Liver (tissue), 9 donors: ENCODE results near the gene TMEM220. TPM values are rescaled to one million over a fixed set of nuclear protein-coding genes. Genes with fewer than 3 reads are reported as not detected.

Experiments used
- DNase-seq: peaks from one replicate; pipeline ENCODE4 v3.0.0-alpha.2; 2017; ENCODE audit warnings: low spot score
- H3K27ac ChIP-seq, 2 donors: one replicate each; pipeline ENCODE4 v1.7.0; 2013; ENCODE audit warnings: inconsistent platforms in 2 of 2, low read length in 2 of 2, control low read depth in 1 of 2, low read depth in 1 of 2, mild to moderate bottlenecking in 1 of 2
- H3K27me3 ChIP-seq, 4 donors: one replicate each; pipeline versions ENCODE4 v1.6.1 to v1.7.0; 2013; ENCODE audit warnings: low read length in 3 of 4, inconsistent platforms in 1 of 4, mild to moderate bottlenecking in 1 of 4, moderate library complexity in 1 of 4; ENCODE audit not compliant: control insufficient read depth in 4 of 4, insufficient read depth in 4 of 4
- H3K36me3 ChIP-seq, 4 donors: one replicate each; pipeline versions ENCODE4 v1.6.1 to v1.7.0; 2013; ENCODE audit warnings: low read length in 3 of 4, mild to moderate bottlenecking in 3 of 4, low read depth in 1 of 4, moderate library complexity in 1 of 4; ENCODE audit not compliant: control insufficient read depth in 4 of 4, insufficient read depth in 3 of 4
- H3K4me1 ChIP-seq, 4 donors: one replicate each; pipeline versions ENCODE4 v1.6.1 to v1.7.0; 2013; ENCODE audit warnings: low read length in 3 of 4, mild to moderate bottlenecking in 3 of 4, moderate library complexity in 1 of 4; ENCODE audit not compliant: control insufficient read depth in 4 of 4, insufficient read depth in 4 of 4
- H3K4me3 ChIP-seq, 3 donors: one replicate each; pipeline versions ENCODE4 v1.6.1 to v1.7.0; 2013; ENCODE audit warnings: low read length in 3 of 3, control low read depth in 1 of 3, low read depth in 1 of 3, mild to moderate bottlenecking in 1 of 3
- H3K9ac ChIP-seq, 2 donors: one replicate each; pipeline ENCODE4 v1.7.0; 2013; ENCODE audit warnings: low read length in 2 of 2, mild to moderate bottlenecking in 2 of 2, moderate library complexity in 2 of 2, control low read depth in 1 of 2, low read depth in 1 of 2
- H3K9me3 ChIP-seq, 4 donors: one replicate each; pipeline versions ENCODE4 v1.6.1 to v1.7.0; 2013; ENCODE audit warnings: low read length in 3 of 4; ENCODE audit not compliant: control insufficient read depth in 4 of 4
- EGR1 ChIP-seq, 2 donors: IDR thresholded peaks; 2 replicates each; pipeline ENCODE4 v1.6.1; 2016 to 2018; ENCODE audit warnings: antibody characterized with exemption in 2 of 2, low read depth in 2 of 2
- FOXA1 ChIP-seq: IDR thresholded peaks from 2 replicates; pipeline ENCODE4 v1.6.1; 2016; ENCODE audit warnings: antibody characterized with exemption
- HNF4A ChIP-seq, 2 donors: conservative IDR thresholded peaks; 2 replicates each; pipeline ENCODE4 v1.6.1; 2016; ENCODE audit warnings: antibody characterized with exemption in 2 of 2, mild to moderate bottlenecking in 2 of 2
- HNF4G ChIP-seq: IDR thresholded peaks from 2 replicates; pipeline ENCODE4 v1.6.1; 2016; ENCODE audit warnings: antibody characterized with exemption
- JUND ChIP-seq, 2 donors: IDR thresholded peaks; 2 replicates each; pipeline ENCODE4 v1.6.1; 2016; ENCODE audit warnings: antibody characterized with exemption in 2 of 2
- NR2F2 ChIP-seq: IDR thresholded peaks from 2 replicates; pipeline ENCODE4 v1.6.1; 2016; ENCODE audit warnings: antibody characterized with exemption
- RAD21 ChIP-seq, 2 donors: IDR thresholded peaks; 2 replicates each; pipeline ENCODE4 v1.6.1; 2016; ENCODE audit warnings: antibody characterized with exemption in 2 of 2, mild to moderate bottlenecking in 2 of 2
- RXRA ChIP-seq, 2 donors: IDR thresholded peaks; 2 replicates each; pipeline ENCODE4 v1.6.1; 2017 to 2018; ENCODE audit warnings: antibody characterized with exemption in 2 of 2, mild to moderate bottlenecking in 1 of 2
- SP1 ChIP-seq: IDR thresholded peaks from 2 replicates; pipeline ENCODE4 v1.6.1; 2018; ENCODE audit warnings: antibody characterized with exemption, mild to moderate bottlenecking
- TAF1 ChIP-seq: conservative IDR thresholded peaks from 2 replicates; pipeline ENCODE4 v1.6.1; 2016; ENCODE audit warnings: antibody characterized with exemption, mild to moderate bottlenecking
- YY1 ChIP-seq: IDR thresholded peaks from 2 replicates; pipeline ENCODE4 v1.6.1; 2016; ENCODE audit warnings: antibody characterized with exemption, mild to moderate bottlenecking
- WGBS: extraction: QIAGEN DNeasy Blood & Tissue Kit; methylation state at CpG from one replicate; pipeline ENCODE4 v1.1.7; 2013; 5-methylcytosine and 5-hydroxymethylcytosine counted together
- polyA plus RNA-seq, 2 donors: library from polyadenylated mRNA; stranded (reverse) in 1 of 2; unstranded in 1 of 2; fragments of 200-250 nt in 1 of 2; fragments of >200 nt in 1 of 2; fragmentation: Nextera tagmentation in 1 of 2; extraction: Ambion mirVana in 1 of 2; gene quantifications; one replicate each; pipeline versions ENCODE4 v1.2.1 to v1.2.3, GENCODE V29; 2013 to 2015
- total RNA-seq, 2 donors: library from RNA; depleted of rRNA; stranded (reverse); fragments of >200 nt; gene quantifications; one replicate each; pipeline ENCODE4 v1.2.3, GENCODE V29; 2014
- TF ChIP-seq, protein P1 (sequence below): IDR thresholded peaks from 2 replicates; pipeline ENCODE4 v1.6.1; 2016; ENCODE audit warnings: antibody characterized with exemption
- TF ChIP-seq, protein P2 (sequence below): IDR thresholded peaks from 2 replicates; pipeline ENCODE4 v1.6.1; 2016; ENCODE audit warnings: antibody characterized with exemption, mild to moderate bottlenecking
- TF ChIP-seq, protein P3 (sequence below): fragments of 150-350 bp; IDR thresholded peaks from 2 replicates; pipeline ENCODE4 v1.5.1; 2017; ENCODE audit warnings: improper control_type of control experiment, low read depth, low read length; ENCODE audit not compliant: missing input control
- TF ChIP-seq, protein P4 (sequence below): IDR thresholded peaks from 2 replicates; pipeline ENCODE4 v1.6.1; 2016; ENCODE audit warnings: antibody characterized with exemption
- donor health status: healthy.
- donor health status: healthy.
- donor health status: healthy.
- donor health status: healthy.
- donor health status: healthy.

TMEM220 gene
- total and polyA plus RNA-seq, 4 donors, result 19.6 to 126 (median 28.8) TPM

DNA sequence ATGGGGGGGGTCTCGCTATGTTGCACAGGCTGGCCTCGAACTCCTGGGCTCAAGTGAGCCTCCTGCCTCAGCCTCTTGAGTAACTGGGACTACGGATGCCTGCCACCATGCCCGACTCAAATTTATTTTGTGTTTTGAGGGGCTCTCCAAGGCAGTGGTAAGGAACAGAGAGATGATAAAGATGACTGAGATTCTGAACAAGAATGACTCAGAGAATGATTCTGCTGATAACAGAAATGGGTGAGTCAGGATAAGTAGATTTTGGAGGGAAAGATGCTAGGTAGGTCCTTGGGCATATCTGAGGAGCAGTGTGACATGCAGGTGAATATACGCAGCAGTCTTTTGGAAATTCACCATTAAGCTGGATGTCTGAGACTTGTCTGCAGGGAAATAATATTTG, 2.6 kb downstream of the TMEM220 start:
- H3K4me3 ChIP-seq, result no peak overlapping the region
- no peak overlapping the region for H3K9ac ChIP-seq
- peaks cover 0 to 15% (median 3%) of the 10 kb centered on the region in 4 donors for H3K36me3 ChIP-seq
- peaks cover 2 to 56% (median 42%) of the 10 kb centered on the region in 4 donors for H3K4me1 ChIP-seq
- no peak for TF ChIP-seq YY1
- no peak for TF ChIP-seq SP1
- H3K27ac ChIP-seq, result no peak overlapping the region
- no peak for DNase-seq
- WGBS, result 76% methylated on average over 5 of the region's 5 CpGs
- no peaks in the 10 kb centered on the region for H3K27me3 ChIP-seq
- H3K9me3 ChIP-seq, result no peaks in the 10 kb centered on the region

DNA sequence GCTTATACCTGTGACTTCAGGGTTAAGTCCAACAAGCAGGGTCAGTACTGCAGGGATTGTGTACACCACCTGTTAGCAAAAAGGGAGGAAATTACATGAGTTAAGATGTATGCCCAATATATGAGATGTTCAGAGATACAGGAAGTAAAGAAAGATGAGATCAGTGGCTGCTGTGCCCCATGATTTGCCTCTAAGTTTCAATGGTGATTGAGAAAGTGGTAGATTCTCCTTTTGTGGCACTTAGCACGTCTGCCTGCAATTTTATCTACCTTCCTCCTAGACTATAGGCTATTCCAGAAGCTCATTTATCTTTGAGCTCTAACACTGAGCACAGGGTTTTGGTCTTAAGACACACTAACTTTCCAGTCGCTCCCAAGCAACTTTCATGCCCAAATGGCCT, 3.6 kb downstream of the TMEM220 start:
- Histone ChIP-seq H3K4me3 (no peak overlapping the region), H3K9ac (no peak overlapping the region), H3K36me3 (peaks cover 0 to 15% (median 3%) of the 10 kb centered on the region in 4 donors), H3K27ac (peak overlapping the region; percentile 60 to 83), H3K9me3 (no peaks in the 10 kb centered on the region), H3K4me1 (peaks cover 2 to 52% (median 39%) of the 10 kb centered on the region in 4 donors), H3K27me3 (no peaks in the 10 kb centered on the region)
- no peak for DNase-seq
- 49% methylated on average over 2 of the region's 2 CpGs for WGBS
- TF ChIP-seq, protein P1, sequence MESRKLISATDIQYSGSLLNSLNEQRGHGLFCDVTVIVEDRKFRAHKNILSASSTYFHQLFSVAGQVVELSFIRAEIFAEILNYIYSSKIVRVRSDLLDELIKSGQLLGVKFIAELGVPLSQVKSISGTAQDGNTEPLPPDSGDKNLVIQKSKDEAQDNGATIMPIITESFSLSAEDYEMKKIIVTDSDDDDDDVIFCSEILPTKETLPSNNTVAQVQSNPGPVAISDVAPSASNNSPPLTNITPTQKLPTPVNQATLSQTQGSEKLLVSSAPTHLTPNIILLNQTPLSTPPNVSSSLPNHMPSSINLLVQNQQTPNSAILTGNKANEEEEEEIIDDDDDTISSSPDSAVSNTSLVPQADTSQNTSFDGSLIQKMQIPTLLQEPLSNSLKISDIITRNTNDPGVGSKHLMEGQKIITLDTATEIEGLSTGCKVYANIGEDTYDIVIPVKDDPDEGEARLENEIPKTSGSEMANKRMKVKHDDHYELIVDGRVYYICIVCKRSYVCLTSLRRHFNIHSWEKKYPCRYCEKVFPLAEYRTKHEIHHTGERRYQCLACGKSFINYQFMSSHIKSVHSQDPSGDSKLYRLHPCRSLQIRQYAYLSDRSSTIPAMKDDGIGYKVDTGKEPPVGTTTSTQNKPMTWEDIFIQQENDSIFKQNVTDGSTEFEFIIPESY, result no peak
- TF ChIP-seq, protein P2, sequence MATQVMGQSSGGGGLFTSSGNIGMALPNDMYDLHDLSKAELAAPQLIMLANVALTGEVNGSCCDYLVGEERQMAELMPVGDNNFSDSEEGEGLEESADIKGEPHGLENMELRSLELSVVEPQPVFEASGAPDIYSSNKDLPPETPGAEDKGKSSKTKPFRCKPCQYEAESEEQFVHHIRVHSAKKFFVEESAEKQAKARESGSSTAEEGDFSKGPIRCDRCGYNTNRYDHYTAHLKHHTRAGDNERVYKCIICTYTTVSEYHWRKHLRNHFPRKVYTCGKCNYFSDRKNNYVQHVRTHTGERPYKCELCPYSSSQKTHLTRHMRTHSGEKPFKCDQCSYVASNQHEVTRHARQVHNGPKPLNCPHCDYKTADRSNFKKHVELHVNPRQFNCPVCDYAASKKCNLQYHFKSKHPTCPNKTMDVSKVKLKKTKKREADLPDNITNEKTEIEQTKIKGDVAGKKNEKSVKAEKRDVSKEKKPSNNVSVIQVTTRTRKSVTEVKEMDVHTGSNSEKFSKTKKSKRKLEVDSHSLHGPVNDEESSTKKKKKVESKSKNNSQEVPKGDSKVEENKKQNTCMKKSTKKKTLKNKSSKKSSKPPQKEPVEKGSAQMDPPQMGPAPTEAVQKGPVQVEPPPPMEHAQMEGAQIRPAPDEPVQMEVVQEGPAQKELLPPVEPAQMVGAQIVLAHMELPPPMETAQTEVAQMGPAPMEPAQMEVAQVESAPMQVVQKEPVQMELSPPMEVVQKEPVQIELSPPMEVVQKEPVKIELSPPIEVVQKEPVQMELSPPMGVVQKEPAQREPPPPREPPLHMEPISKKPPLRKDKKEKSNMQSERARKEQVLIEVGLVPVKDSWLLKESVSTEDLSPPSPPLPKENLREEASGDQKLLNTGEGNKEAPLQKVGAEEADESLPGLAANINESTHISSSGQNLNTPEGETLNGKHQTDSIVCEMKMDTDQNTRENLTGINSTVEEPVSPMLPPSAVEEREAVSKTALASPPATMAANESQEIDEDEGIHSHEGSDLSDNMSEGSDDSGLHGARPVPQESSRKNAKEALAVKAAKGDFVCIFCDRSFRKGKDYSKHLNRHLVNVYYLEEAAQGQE, result no peak
- TF ChIP-seq RAD21 (IDR thresholded peaks at IDR 0.05) (no peak), YY1 (no peak), RXRA (IDR thresholded peaks at IDR 0.05) (no peak), EGR1 (IDR thresholded peaks at IDR 0.05; ENCODE audit: low read depth in 2 of 2) (no peak), NR2F2 (no peak), HNF4G (no peak), FOXA1 (no peak), HNF4A (conservative IDR thresholded peaks at IDR 0.05) (no peak), TAF1 (no peak), JUND (IDR thresholded peaks at IDR 0.05) (no peak)
- TF ChIP-seq, protein P3, sequence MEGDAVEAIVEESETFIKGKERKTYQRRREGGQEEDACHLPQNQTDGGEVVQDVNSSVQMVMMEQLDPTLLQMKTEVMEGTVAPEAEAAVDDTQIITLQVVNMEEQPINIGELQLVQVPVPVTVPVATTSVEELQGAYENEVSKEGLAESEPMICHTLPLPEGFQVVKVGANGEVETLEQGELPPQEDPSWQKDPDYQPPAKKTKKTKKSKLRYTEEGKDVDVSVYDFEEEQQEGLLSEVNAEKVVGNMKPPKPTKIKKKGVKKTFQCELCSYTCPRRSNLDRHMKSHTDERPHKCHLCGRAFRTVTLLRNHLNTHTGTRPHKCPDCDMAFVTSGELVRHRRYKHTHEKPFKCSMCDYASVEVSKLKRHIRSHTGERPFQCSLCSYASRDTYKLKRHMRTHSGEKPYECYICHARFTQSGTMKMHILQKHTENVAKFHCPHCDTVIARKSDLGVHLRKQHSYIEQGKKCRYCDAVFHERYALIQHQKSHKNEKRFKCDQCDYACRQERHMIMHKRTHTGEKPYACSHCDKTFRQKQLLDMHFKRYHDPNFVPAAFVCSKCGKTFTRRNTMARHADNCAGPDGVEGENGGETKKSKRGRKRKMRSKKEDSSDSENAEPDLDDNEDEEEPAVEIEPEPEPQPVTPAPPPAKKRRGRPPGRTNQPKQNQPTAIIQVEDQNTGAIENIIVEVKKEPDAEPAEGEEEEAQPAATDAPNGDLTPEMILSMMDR, result no peak
- TF ChIP-seq, protein P4, sequence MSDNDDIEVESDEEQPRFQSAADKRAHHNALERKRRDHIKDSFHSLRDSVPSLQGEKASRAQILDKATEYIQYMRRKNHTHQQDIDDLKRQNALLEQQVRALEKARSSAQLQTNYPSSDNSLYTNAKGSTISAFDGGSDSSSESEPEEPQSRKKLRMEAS, result no peak
